CD14-positive monocyte (primary cell): ENCODE measurements around the gene RASSF1. TPM values are rescaled to one million over a fixed set of nuclear protein-coding genes. Genes with fewer than 3 reads are reported as not detected.

Source experiments
- DNase-seq, 3 donors: peaks; one replicate each; pipeline ENCODE4 v3.0.0-alpha.2; 2011 to 2022
- H2AFZ ChIP-seq: 2 replicates; pipeline ENCODE4 v1.6.0; 2012; ENCODE audit warnings: mild to moderate bottlenecking, low read depth, low read length, inconsistent platforms; ENCODE audit not compliant: insufficient read depth, poor library complexity, severe bottlenecking
- H3K27ac ChIP-seq, 2 donors: 1 replicate in 1 of 2; 2 replicates in 1 of 2; pipeline ENCODE4 v1.5.1; 2012 to 2013; ENCODE audit warnings: low read length in 2 of 2, control low read depth in 1 of 2, inconsistent platforms in 1 of 2, low read depth in 1 of 2, mild to moderate bottlenecking in 1 of 2
- H3K27me3 ChIP-seq, 2 donors: one replicate each; pipeline versions ENCODE4 v1.6.0 to v1.6.1; 2011 to 2013; ENCODE audit warnings: low read length in 2 of 2; ENCODE audit not compliant: control insufficient read depth in 2 of 2, insufficient read depth in 2 of 2
- H3K36me3 ChIP-seq, 2 donors: replicated peaks in 1 of 2; 1 replicate in 1 of 2; 2 replicates in 1 of 2; pipeline versions ENCODE4 v1.5.1 to v1.6.1; 2012 to 2013; ENCODE audit warnings: low read length in 2 of 2, control low read depth in 1 of 2, inconsistent platforms in 1 of 2, mild to moderate bottlenecking in 1 of 2; ENCODE audit not compliant: insufficient read depth in 2 of 2, control insufficient read depth in 1 of 2
- H3K4me1 ChIP-seq, 2 donors: 1 replicate in 1 of 2; 2 replicates in 1 of 2; pipeline versions ENCODE4 v1.5.1 to v1.6.1; 2012 to 2013; ENCODE audit warnings: low read length in 2 of 2, control low read depth in 1 of 2, inconsistent platforms in 1 of 2, mild to moderate bottlenecking in 1 of 2, moderate library complexity in 1 of 2; ENCODE audit not compliant: insufficient read depth in 2 of 2, control insufficient read depth in 1 of 2
- H3K4me2 ChIP-seq: replicated peaks from 2 replicates; pipeline ENCODE3; 2012; ENCODE audit warnings: low read length, moderate library complexity, mild to moderate bottlenecking; ENCODE audit not compliant: poor library complexity, severe bottlenecking; ENCODE audit errors: extremely low read depth
- H3K4me3 ChIP-seq, 3 experiments: fragments of 200-600 bp in 1 of 3; sonication (generic) in 1 of 3; replicated peaks in 1 of 3; 1 replicate in 2 of 3; 2 replicates in 1 of 3; pipeline ENCODE4 v1.5.1; 2011 to 2013; ENCODE audit warnings: low read length in 3 of 3, mild to moderate bottlenecking in 3 of 3, control low read depth in 2 of 3, low read depth in 2 of 3, inconsistent platforms in 1 of 3, moderate library complexity in 1 of 3
- H3K79me2 ChIP-seq: 2 replicates; pipeline ENCODE4 v1.6.0; 2012; ENCODE audit warnings: mild to moderate bottlenecking, control low read depth, inconsistent platforms, low read length, moderate library complexity; ENCODE audit not compliant: insufficient read depth
- H3K9ac ChIP-seq: 2 replicates; pipeline ENCODE4 v1.6.0; 2017; ENCODE audit warnings: low read length, mild to moderate bottlenecking; ENCODE audit not compliant: insufficient read depth, poor library complexity, severe bottlenecking
- H3K9me3 ChIP-seq, 2 donors: replicated peaks in 1 of 2; 1 replicate in 1 of 2; 2 replicates in 1 of 2; pipeline versions ENCODE4 v1.5.1 to v1.6.1; 2012 to 2013; ENCODE audit warnings: low read length in 2 of 2, control low read depth in 1 of 2; ENCODE audit not compliant: control insufficient read depth in 1 of 2, insufficient read depth in 1 of 2
- H4K20me1 ChIP-seq: 2 replicates; pipeline ENCODE4 v1.6.0; 2012; ENCODE audit warnings: mild to moderate bottlenecking, low read length, control low read depth, moderate library complexity; ENCODE audit not compliant: insufficient read depth
- H3K27ac Mint-ChIP-seq, 7 donors: one replicate each; pipeline ENCODE4 v1.8.0; 2020; ENCODE audit warnings: mild to moderate bottlenecking in 7 of 7, mixed read lengths in 7 of 7, moderate library complexity in 6 of 7, inconsistent platforms in 2 of 7
- H3K27me3 Mint-ChIP-seq, 3 donors: one replicate each; pipeline ENCODE4 v1.8.0; 2021 to 2022; ENCODE audit warnings: low read depth in 3 of 3, mild to moderate bottlenecking in 3 of 3, mixed read lengths in 3 of 3, moderate library complexity in 3 of 3, inconsistent platforms in 1 of 3
- H3K36me3 Mint-ChIP-seq, 2 donors: one replicate each; pipeline ENCODE4 v1.8.0; 2020; ENCODE audit warnings: mixed read lengths in 2 of 2, inconsistent platforms in 1 of 2, mild to moderate bottlenecking in 1 of 2
- H3K4me1 Mint-ChIP-seq: one replicate; pipeline ENCODE4 v1.8.0; 2020; ENCODE audit warnings: mild to moderate bottlenecking, mixed read lengths
- H3K4me3 Mint-ChIP-seq, 2 donors: one replicate each; pipeline ENCODE4 v1.8.0; 2020; ENCODE audit warnings: mild to moderate bottlenecking in 2 of 2, mixed read lengths in 2 of 2, moderate library complexity in 1 of 2
- H3K9me3 Mint-ChIP-seq, 7 donors: one replicate each; pipeline ENCODE4 v1.8.0; 2020 to 2022; ENCODE audit warnings: mixed read lengths in 7 of 7, mild to moderate bottlenecking in 6 of 7, moderate library complexity in 6 of 7, inconsistent platforms in 2 of 7
- CTCF ChIP-seq: fragments of 200-600 bp; IDR thresholded peaks from one replicate; pipeline ENCODE4 v1.8.0; 2022; ENCODE audit warnings: antibody characterized with exemption, mild to moderate bottlenecking
- WGBS: methylation state at CpG from one replicate; pipeline ENCODE4 v1.1.5; 2013; ENCODE audit warnings: missing lambda C conversion rate; ENCODE audit not compliant: insufficient coverage; 5-methylcytosine and 5-hydroxymethylcytosine counted together
- intact Hi-C, 2 donors: fragments of 100-400 bp; cut with micrococcal nuclease; formaldehyde crosslinking; loops; one replicate each; pipeline versions ENCODE4 v1.15.0 to v1.15.1; 2023
- polyA plus RNA-seq, 3 donors: library from polyadenylated mRNA; depleted of rRNA in 1 of 3; unstranded in 2 of 3; stranded (reverse) in 1 of 3; fragments of 300-500 nt in 2 of 3; fragments of >200 nt in 1 of 3; fragmentation: Illumina TruSeq in 2 of 3; gene quantifications; 1 replicate in 2 of 3; 2 replicates in 1 of 3; pipeline ENCODE4 v1.2.3, GENCODE V29; 2012 to 2021

Gene RASSF1
- polyA plus RNA-seq, 3 donors: 16.0 to 229 (median 24.0) TPM

- H3K4me3 ChIP-seq: peak within 1 kb of the TSS; percentile 60 to 90 (median 77)
- H2AFZ ChIP-seq: peak within 1 kb of the TSS; percentile 86
- no peaks in the 10 kb centered on the region for H3K9me3 ChIP-seq
- H3K4me1 ChIP-seq: peaks cover 86 to 94% of the 10 kb centered on the region in 2 donors
- TF ChIP-seq CTCF: no peak
- H4K20me1 ChIP-seq: peaks cover 11% of the 10 kb centered on the region
- no peaks in the 10 kb centered on the region for H3K27me3 ChIP-seq
- peak within 1 kb of the TSS; percentile 87 for H3K4me2 ChIP-seq
- H3K9ac ChIP-seq: peak within 1 kb of the TSS; percentile 90
- peaks cover 0 to 15% of the 10 kb centered on the region in 2 donors for H3K36me3 ChIP-seq
- Mint-ChIP-seq H3K4me1 (peaks cover 84% of the 10 kb centered on the region), H3K36me3 (peaks cover 9 to 33% of the 10 kb centered on the region in 2 donors), H3K4me3 (peak within 1 kb of the TSS; percentile 75 to 91), H3K9me3 (no peaks in the 10 kb centered on the region), H3K27ac (peak within 1 kb of the TSS; percentile 85 to 99 (median 97)), H3K27me3 (peaks cover 0 to 4% (median 2%) of the 10 kb centered on the region in 3 donors)
- peak within 1 kb of the TSS; percentile 77 to 97 for H3K27ac ChIP-seq
- DNase-seq: peak in 1 of 3 donors; percentile 4
- intact Hi-C loops: no loop called here
- 73% methylated on average over 23 of the region's 31 CpGs for WGBS
- H3K79me2 ChIP-seq: peaks cover 42% of the 10 kb centered on the region
Observed at GRCh38 chr3:50322386-50323091, 18.1 kb downstream of the RASSF1 start, which contains the start of gene HYAL2. TSS of gene HYAL2 (minus strand) at chr3:50322745. CDS start at chr3:50320489, 2,256 bp downstream.

- H3K4me3 Mint-ChIP-seq: peak overlapping the region; percentile 75 to 91
- WGBS: 41% methylated on average over 14 of the region's 14 CpGs
- peaks cover 82 to 94% of the 10 kb centered on the region in 2 donors for H3K4me1 ChIP-seq
- H3K79me2 ChIP-seq: peaks cover 37% of the 10 kb centered on the region
- no peaks in the 10 kb centered on the region for H3K27me3 ChIP-seq
- no peak for TF ChIP-seq CTCF
- peak overlapping the region; percentile 87 for H3K4me2 ChIP-seq
- intact Hi-C loops: no loop called here
- peaks cover 6% of the 10 kb centered on the region for H4K20me1 ChIP-seq
- peaks cover 83% of the 10 kb centered on the region for H3K4me1 Mint-ChIP-seq
- peak overlapping the region; percentile 60 to 90 (median 77) for H3K4me3 ChIP-seq
- H3K9me3 ChIP-seq: no peaks in the 10 kb centered on the region
- peak overlapping the region; percentile 90 for H3K9ac ChIP-seq
- H3K27ac ChIP-seq: peak overlapping the region; percentile 77 to 97
- peak overlapping the region in 6 of 7 donors; percentile 31 to 99 (median 96) for H3K27ac Mint-ChIP-seq
- no peaks in the 10 kb centered on the region for H3K9me3 Mint-ChIP-seq
- H3K27me3 Mint-ChIP-seq: peaks cover 0 to 4% (median 2%) of the 10 kb centered on the region in 3 donors
- H3K36me3 Mint-ChIP-seq: peaks cover 11 to 35% of the 10 kb centered on the region in 2 donors
- peaks cover 0 to 19% of the 10 kb centered on the region in 2 donors for H3K36me3 ChIP-seq
- no peak for DNase-seq
- peak overlapping the region; percentile 86 for H2AFZ ChIP-seq
Observed at GRCh38 chr3:50322115-50322385, 18.6 kb downstream of the RASSF1 start.
